Transverse colon (tissue), 3 donors: ENCODE results near the gene NACA2.

Experiments used
- POLR2A ChIP-seq: fragments of 450-650 bp; IDR thresholded peaks from one replicate; pipeline ENCODE4 v1.6.1; 2016; ENCODE audit warnings: antibody characterized with exemption, mild to moderate bottlenecking, moderate library complexity
- TF ChIP-seq, protein P1 (sequence below), 5 experiments: fragments of 200-600 bp in 3 of 5; fragments of 450-650 bp in 2 of 5; sonication (generic) in 3 of 5; IDR thresholded peaks; 1 replicate in 2 of 5; 2 replicates in 3 of 5; pipeline ENCODE4 v1.5.1; 2016 to 2017; ENCODE audit warnings: antibody characterized with exemption in 5 of 5, inconsistent platforms in 3 of 5, mild to moderate bottlenecking in 2 of 5, moderate library complexity in 1 of 5

DNA sequence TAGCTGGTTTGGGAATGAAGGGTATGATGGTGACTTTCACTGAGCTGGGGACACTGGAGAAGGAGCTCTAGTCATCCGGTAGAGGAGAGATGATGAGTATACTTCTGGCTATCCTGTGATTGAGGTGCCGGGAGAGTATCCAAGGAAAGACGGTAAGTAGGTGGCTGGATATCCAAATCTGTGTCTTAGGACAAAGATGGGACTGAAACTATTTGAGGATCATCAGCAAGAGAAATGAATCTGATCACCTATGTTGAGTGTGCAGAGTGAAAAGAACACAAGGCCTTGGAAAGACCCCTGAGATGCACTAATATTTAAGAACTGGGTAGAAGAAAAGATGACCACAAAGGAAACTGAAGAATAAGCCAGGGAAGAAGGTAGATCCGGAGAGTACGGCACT is 1.0 kb downstream of the NACA2 start:
- TF ChIP-seq POLR2A, result no peak
- TF ChIP-seq, protein P1, sequence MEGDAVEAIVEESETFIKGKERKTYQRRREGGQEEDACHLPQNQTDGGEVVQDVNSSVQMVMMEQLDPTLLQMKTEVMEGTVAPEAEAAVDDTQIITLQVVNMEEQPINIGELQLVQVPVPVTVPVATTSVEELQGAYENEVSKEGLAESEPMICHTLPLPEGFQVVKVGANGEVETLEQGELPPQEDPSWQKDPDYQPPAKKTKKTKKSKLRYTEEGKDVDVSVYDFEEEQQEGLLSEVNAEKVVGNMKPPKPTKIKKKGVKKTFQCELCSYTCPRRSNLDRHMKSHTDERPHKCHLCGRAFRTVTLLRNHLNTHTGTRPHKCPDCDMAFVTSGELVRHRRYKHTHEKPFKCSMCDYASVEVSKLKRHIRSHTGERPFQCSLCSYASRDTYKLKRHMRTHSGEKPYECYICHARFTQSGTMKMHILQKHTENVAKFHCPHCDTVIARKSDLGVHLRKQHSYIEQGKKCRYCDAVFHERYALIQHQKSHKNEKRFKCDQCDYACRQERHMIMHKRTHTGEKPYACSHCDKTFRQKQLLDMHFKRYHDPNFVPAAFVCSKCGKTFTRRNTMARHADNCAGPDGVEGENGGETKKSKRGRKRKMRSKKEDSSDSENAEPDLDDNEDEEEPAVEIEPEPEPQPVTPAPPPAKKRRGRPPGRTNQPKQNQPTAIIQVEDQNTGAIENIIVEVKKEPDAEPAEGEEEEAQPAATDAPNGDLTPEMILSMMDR (IDR thresholded peaks at IDR 0.05), result no peak
